H1 (cell line): ENCODE measurements around the gene XPNPEP1. TPM values are rescaled to one million over a fixed set of nuclear protein-coding genes. Genes with fewer than 3 reads are reported as not detected.

Source experiments
- ASH2L ChIP-seq: fragments of 200-600, 300-600 bp; sonication (generic); IDR thresholded peaks from one replicate; pipeline ENCODE4 v1.7.1; 2017; ENCODE audit warnings: low read length
- BCL11A ChIP-seq, 2 experiments: IDR thresholded peaks; one replicate each; pipeline ENCODE4 v1.6.1; 2011; ENCODE audit warnings: low read depth in 2 of 2, low read length in 2 of 2, mild to moderate bottlenecking in 2 of 2
- CHD2 ChIP-seq: IDR thresholded peaks from 2 replicates; pipeline ENCODE4 v1.6.1; 2012; ENCODE audit warnings: low read length, improper control_type of control experiment
- MAFK ChIP-seq: IDR thresholded peaks from 2 replicates; pipeline ENCODE4 v1.6.1; 2012; ENCODE audit warnings: low read depth, mild to moderate bottlenecking, improper control_type of control experiment, low read length
- POLR2A ChIP-seq, 2 experiments: IDR thresholded peaks; 1 replicate in 1 of 2; 2 replicates in 1 of 2; pipeline ENCODE4 v1.6.1; 2011; ENCODE audit warnings: low read depth in 2 of 2, low read length in 2 of 2, mild to moderate bottlenecking in 2 of 2; ENCODE audit errors: control extremely low read depth in 1 of 2
- polyA plus RNA-seq, 7 experiments: library from polyadenylated mRNA; depleted of rRNA in 3 of 7; stranded (reverse) in 5 of 7; unstranded in 2 of 7; fragments of >200 nt in 5 of 7; fragments of 200-250 nt in 2 of 7; gene quantifications; 1 replicate in 5 of 7; 2 replicates in 1 of 7; 4 replicates in 1 of 7; pipeline versions ENCODE4 v1.2.1 to v1.2.3, GENCODE V29; 2011 to 2013; ENCODE audit warnings: missing spikeins in 2 of 7, mixed read lengths in 2 of 7
- small RNA-seq: library from polyadenylated mRNA; stranded (forward); fragments of <200 nt; extraction: miRNeasy Mini kit (QIAGEN cat#:217004); gene quantifications from one replicate; pipeline ENCODE3, GENCODE V24; 2013; ENCODE audit not compliant: insufficient read depth
- total RNA-seq: library from RNA; stranded (reverse); fragmentation: NEBNext Ultra II Directional; extraction: Animal tissue kit (Norgen Biotek cat#: 25700); gene quantifications from 2 replicates; pipeline ENCODE4 v1.2.1, GENCODE V29; 2021

Gene XPNPEP1
- total and polyA plus RNA-seq, 2 of the 8 experiments (the other 6 are each of a cell fraction or from before 2014, with no cell fraction given): 61.1 to 201 TPM

- TF ChIP-seq ASH2L (no peak), CHD2 (no peak), BCL11A (IDR thresholded peaks at IDR 0.05; ENCODE audit: low read depth in 2 of 2, low read length in 2 of 2) (no peak), MAFK (no peak), POLR2A (IDR thresholded peaks at IDR 0.05; ENCODE audit: control extremely low read depth in 1 of 2, low read depth in 2 of 2, low read length in 2 of 2) (no peak)
These were observed 103.5 kb downstream of the XPNPEP1 start (continued) for GRCh38 chr10:109819807-109820206.

Small RNA genes within 50 kb of the gene (small RNA-seq; reads per million reads assigned to genes)
- not detected for gene RNU4-5P

Other genes starting within 250 kb of the XPNPEP1 start
- 78.9 and 85.6 TPM in 2 replicates for gene ADD3, start 84.5 kb upstream of the XPNPEP1 start, total RNA-seq
- 27.7 and 44.7 TPM in 2 replicates for gene ADD3, start 84.5 kb upstream of the XPNPEP1 start, polyA plus RNA-seq (2011; rRNA removed)